Suppressor macrophage treated with lipopolysaccharide for 4 hours (primary cell): Measurements from ENCODE around the gene ZNF804B.

Experiments used
- DNase-seq: peaks from one replicate; pipeline ENCODE4 v3.0.0-alpha.2; 2020

The ZNF804B gene

GRCh38 chr7:89312551-89312950 is 553.1 kb downstream of the ZNF804B start:
- DNase-seq, result no peak

- no peak for DNase-seq
Observed at GRCh38 chr7:89316584-89317251, 557.2 kb downstream of the ZNF804B start.

GRCh38 chr7:89332026-89332425 is 572.5 kb downstream of the ZNF804B start:
- DNase-seq, result no peak

GRCh38 chr7:89334797-89335196 is 575.3 kb downstream of the ZNF804B start:
- no peak for DNase-seq

GRCh38 chr7:89335490-89335889 is 576.0 kb downstream of the ZNF804B start:
- no peak for DNase-seq

GRCh38 chr7:89336121-89336520 is 576.6 kb downstream of the ZNF804B start:
- no peak for DNase-seq

- DNase-seq, result no peak
Observed at GRCh38 chr7:89339748-89340147, 580.2 kb downstream of the ZNF804B start.

- no peak for DNase-seq
Observed at GRCh38 chr7:89357121-89357520, 597.6 kb downstream of the ZNF804B start.

- DNase-seq, result no peak
Observed at GRCh38 chr7:89377219-89377618, 617.7 kb downstream of the ZNF804B start.

GRCh38 chr7:89385411-89385810 is 625.9 kb downstream of the ZNF804B start:
- no peak for DNase-seq
